ENCODE measurements around the gene NOTCH1.

The NOTCH1 gene

DNA sequence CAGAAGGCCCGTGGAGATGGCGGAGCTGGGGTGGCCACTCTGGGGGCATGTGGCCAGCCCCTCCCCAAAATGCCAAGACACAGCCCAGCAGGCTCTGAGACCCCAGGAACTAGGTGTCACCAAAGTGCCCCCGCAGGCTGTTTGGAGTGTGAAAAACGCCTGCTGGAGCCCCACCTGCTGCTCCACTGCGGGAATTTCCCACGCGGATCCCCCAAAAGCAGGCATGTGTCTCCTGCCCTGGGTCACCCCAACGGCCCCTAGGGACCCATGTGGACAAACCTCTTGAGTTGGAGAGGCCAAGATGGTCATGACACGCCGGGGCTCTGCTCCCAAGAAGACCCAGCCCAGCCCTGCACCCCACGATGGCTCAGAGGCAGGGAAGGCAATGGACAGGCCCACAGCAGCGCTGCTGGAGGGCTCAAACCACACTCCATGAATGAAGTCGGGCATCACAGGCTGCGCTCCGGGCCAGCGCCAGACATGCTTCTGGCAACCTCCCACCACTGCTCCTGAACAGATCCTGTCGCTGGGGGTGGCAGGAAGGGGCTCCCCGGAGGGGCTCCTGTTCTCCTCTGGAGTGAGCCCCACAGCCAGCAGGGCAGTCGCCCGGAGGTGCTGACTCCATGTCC is 15.3 kb downstream of the NOTCH1 start:
- DNase-seq: no peak

DNA sequence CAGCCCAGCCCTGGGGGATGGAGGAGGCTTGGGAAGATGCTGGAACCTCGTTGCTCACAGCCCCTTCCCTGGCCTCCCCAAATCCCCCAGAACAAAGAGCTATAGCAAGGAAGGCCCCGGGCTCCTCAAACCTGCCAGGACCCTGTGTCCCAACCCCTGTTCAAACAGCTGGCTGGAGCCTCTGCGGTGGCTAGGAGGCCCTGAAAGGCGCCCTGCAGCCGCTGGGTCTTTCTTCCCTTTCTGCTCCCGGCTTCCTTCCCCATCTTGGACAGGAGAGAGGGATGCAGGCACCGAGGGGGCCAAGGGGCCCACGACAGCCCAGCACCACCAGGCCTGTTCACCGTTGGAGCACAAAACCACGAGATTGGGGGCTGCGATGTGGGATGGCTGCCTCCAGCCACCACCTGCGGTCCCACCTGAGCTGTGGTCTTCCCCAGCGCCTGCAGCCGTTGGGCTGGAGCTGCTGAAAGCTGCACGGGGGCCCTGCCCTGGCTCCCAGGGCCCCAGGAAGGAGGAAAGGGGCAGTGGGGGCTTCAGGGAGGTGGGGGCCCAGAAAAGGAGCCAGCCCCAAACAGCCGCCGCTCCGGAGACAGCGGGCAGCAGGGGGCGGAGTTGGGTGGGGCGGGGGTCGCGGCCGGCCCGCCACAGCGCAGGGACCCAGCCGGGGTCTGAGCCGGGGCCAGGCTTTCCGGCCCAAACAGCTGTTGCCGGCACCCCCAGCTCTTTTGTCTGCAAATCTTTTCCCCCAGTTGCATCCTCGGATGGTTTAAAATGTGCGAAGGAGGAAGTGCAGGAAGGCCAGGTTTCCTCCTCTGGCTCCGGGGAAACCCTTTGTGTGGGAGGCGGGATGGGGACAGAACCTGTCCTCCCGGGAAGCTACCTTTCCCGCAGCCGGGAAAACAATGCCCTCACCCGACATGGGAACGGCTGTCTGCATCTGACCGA is 16.1 kb downstream of the NOTCH1 start:
- DNase-seq: no peak

DNA sequence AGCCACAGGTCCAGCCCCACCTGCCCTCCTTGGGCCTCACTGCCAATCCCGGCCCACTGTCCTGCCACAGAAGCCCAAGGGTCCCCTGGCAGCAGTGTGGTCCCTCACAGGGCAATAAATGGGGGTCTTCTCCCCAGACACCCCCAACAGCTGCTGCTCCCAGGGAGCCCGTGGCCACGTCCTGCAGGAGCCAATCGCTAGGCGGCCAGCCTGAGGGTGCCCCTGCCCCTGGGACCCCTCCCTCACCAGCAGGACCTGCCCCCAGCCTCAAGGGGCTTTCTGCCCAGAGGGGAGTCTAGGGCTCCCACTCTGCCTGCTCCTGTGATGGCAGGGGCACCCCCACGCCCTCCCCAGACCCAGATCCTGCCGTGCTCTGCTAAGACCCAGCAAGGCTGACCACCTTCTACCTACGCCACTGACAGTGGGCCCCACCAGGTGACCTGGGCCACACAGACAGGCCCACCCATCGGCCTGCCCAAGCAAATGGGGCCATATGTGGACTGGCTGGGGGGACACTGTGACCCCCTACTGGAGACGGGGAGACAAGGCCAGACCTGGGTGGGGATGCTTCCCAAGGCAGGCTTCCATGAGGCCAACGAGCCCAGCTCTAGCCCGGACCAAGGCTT is 17.0 kb downstream of the NOTCH1 start:
- no peak for DNase-seq

DNA sequence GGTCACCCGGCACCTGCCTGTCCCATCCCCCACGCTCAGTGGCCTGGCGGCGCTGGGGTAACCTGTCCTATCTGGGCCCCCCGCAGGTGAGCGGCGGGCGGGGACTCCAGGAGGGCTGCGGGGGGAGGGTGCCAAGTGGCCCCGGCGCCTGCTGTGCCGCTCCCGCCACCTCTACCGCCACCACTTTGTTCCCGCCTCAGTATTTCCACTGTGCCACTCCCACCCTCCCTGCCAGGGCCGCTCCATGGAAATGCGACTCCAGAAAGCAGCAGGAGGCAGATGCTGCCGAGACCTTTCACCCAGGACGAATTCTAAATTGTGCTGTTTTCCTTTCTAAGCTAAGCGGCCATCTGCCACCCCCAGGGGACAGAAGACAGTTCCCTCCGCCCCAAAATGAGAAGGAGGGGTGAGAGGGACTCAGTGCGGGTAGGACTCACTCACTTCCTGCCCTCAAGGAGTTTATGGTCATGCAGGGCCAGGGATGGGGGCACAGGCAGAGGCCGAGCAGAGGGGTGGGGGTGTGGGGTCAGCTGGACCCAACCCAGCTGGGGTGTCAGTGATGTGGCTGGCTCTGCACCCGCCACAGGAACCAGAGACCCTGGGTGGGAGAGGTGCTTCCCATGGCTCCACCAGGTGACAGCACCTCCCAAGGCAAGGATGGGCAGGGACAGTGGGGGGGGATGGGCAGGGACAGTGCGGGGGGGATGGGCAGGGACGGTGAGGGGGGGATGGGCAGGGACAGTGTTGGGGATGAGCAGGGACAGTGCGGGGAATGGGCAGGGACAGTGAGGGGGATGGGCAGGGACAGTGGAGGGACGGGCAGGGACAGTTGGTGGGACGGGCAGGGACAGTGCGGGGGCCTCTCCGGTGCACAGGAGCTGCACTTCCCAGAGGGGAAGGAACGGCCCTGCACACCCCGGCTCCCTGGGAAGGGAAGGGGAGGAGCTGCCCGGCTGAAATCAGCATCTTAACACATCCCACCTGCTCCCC is 17.8 kb downstream of the NOTCH1 start:
- DNase-seq: no peak

DNA sequence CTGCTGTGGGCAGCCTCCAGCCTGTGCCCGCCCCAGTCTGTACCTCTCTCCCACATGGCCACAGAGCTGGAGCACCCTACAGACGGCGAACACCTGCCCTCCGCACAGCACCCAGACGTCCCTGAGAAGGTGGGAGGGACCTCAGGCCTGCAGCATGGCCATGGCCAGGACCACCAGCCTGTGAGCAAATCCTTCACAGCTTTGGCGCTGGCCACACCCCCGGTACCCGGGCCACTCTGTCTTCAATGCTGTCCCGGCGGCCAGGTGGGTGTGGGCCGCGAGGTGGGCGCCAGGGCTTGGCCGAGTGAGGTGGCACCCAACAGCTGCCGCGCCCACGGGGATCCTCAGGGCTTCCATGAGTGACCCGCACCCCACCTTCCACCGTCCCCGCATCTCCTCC is 18.7 kb downstream of the NOTCH1 start:
- no peak for DNase-seq

DNA sequence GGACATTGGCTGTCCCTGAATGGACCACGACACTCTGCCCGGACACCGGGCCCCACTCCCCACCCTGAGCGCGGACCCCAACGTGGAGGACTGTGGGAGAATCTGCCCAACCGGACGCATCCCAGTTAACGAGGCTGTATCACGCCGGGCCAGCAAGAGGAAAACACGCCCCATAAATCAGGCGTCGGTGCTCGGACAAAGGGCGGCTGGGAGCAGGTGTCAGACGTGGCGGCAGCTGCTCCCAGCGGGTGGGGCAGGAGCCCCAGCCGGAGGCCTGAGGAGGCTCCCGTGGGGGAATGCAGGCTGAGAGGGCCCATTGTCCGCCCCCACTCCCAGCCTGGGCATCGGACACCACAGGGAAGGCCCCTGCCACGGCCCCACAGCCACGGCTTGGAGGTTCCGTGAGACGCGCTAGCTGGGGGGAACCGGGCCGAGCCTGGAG is 19.2 kb downstream of the NOTCH1 start:
- no peak for DNase-seq

DNA sequence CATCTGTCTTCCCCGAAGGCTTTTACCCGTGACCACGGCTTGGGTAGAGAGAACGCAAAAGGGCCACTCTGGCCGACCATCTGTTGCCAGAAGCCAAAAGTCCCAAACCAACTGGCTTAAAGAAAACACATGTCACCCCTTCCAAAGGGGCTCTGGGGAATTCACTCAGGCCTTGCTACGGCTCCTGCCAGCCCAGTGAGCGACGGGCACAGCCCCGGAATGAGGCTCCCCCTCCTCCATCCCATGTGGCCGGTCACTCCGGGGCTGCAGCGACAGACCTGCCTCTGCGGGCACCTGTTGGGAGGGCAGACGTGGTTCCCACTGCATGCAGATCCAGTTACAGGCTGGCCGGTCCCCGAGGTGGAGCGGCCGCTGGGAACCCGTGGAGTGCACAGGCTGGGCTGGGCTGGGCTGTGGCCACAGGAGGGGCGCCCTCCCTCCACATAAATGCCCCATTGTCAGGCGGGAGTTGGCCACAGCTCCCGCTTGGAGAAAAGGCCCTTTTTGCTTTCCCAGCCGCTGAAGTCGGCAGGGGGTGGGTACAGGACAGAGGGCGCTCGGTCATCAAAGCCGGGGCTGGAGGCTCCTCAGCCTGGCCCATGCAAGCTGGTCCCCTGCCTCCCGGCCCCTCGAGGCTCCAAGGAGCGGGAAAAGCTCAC is 19.9 kb downstream of the NOTCH1 start:
- no peak for DNase-seq

DNA sequence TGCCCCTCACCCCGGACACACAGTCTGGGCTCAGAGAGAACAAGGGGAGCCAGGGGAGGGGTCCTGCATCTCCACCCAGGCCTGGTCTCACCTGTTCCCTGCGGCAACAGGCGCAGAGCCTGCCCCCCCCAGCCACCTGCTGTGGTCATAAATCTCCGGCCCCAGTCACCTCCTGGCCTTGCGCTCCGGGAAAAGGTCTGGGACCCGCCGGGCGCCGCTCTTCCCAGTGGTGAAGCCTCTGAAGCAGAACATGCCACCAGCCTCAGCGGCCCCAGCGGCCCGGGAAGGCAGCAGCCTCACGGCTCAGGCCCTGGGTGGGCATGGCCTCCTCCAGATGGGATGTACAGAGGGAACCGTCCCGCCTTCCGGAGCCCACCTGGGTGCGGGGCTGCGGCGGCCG is 20.6 kb downstream of the NOTCH1 start:
- no peak for DNase-seq

DNA sequence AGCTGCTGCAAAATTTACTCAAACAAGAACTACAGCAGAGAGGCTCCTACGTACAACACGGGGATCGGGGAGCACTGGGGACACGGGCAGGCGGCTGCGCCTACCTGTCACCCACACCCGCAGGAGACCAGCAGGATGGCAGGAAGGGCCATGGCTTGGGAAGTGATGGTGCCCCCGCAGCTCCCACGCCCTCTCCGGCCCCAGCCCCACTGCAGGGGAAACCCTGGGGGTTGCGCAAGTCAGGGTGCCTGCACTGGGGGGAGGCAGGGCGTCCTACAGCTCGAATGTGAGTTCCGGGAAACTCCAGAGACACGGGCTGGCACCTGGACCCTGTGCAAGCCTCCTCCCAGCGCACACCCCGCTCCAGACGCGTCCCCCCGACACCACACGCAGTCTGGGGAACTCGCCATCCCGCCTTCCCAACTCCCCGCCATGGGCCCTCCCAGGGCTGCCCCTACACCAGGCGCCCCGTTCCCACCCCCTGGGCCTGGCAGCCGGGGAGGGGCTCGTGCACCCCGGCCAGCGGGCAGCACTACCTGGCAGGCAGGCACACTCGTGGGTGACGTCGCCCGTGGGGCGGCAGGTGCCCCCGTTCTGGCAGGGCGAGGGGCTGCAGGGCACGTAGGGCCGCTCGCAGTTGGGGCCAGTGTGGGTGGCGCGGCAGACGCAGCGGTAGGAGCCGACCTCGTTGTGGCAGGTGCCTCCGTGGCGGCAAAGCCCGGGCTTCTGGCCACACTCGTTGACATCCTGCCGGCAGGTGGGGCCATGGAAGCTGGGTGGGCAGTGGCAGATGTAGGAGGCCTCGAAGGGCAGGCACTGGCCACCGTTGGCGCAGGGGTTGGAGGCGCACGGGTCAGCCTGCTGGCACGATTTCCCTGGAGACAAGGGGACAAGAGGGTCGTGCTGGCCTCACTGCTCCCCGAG is 23.3 kb downstream of the NOTCH1 start:
- no peak for DNase-seq

DNA sequence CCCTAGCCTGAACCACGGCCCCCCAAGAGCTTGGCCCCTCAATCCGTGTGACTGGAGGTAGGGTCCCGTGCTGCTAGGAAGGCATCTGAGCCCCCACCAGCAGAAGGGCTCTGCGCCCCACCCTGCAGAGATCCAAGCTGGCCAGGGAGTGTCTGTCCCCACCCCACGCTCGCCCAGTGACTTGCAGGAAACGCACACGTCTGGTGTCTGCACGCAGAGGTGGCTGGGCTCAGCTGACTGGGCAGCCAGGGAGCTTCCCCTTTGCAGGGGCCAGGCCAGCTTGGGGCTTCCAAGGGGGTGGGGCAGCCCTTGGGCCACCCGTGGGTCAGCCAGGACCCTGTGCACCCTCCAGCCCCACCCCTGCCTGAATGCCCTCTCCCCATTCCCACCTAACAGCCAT is 24.3 kb downstream of the NOTCH1 start:
- DNase-seq: no peak

DNA sequence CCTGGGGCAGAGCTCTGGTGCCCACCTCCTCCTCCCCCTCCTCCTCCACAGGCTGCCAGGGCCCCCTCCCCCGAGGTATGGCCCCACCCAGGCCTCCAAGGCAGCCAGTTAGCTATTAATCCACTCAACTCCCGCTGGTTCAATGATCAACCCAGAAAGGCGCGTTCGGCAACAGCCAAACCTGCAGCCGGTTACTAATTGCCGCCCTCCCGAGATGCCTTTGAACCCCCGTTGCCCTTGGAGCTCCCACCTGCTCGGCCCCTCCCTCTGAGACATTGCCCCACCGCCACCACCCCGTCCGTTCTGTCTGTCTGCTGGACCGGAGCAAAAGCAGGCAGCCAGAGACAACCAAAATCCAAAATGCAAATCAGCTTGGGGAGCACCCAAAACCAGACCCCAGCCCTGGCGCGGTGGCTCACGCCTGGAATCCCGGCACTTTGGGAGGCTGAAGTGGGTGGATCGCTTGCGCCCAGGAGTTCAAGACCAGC is 25.8 kb downstream of the NOTCH1 start:
- DNase-seq: no peak

DNA sequence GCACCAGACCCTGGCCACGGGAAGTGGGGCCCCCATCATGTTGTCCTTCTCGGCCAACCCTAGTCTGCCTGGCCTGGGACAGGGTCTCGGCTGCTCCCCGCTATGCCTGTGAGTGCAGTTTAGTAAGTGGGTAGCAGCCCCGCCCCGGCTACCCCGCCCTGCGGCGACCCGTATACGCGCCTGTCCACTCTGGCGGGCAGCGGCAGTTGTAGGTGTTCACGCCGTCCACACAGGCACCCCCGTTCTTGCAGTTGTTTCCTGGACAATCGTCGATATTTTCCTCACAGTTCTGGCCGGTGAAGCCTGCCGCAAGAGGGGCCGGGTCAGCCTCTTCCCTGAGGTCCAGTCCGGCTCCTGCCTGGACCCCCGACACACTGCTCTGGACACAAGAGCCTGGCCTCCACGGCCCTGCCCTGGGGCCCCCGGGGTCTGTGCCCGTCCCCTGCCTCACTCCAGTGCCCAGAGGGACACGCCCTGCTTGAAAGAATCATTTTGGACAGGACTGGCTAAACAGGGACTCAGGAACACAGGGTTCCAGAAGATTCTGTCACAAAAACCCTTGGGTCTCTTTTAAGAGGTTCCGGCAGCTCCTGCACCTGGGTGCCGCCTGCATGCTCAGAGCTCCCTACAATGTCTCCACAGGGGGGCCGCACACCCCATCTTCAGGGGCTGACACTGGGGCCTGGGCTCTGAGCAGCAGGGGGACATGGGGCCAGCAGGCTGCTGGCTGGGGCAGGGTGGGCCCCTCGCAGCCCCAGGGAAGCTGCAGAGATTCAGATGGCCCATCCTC is 26.4 kb downstream of the NOTCH1 start:
- DNase-seq: no peak

DNA sequence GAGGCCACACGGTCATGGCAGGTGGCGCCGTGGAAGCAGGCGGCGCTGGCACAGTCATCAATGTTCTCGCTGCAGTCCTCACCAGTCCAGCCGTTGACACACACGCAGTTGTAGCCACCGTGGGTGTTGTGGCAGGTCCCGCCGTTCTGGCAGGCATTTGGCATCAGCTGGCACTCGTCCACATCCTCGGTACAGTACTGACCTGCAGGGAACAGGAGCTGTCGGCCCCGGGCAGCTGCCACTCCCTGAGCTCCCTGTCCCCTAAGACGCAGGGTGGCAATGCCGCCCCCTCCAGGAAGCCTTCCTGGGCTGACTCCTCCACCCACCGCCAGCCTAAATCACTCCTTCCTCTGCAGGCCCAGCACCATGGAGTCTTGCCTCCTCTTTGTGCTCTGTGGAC is 27.2 kb downstream of the NOTCH1 start:
- DNase-seq: no peak

DNA sequence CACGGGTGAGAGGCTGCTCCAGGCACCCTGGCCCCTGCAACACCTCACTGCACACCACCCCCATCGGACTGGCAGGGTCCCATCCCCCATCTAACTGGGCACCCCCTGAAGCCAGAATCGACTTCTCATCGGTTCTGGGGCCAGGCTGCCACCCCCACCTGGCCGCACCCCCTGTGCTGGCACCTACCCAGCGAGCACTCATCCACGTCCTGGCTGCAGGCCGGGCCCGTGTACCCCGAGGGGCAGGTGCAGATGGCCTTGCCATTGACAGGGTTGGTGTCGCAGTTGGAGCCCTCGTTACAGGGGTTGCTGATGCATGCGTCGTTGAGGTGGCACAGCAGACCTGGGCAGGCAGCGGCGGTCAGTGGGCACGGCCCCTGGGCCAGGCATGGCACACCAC is 27.9 kb downstream of the NOTCH1 start:
- no peak for DNase-seq

DNA sequence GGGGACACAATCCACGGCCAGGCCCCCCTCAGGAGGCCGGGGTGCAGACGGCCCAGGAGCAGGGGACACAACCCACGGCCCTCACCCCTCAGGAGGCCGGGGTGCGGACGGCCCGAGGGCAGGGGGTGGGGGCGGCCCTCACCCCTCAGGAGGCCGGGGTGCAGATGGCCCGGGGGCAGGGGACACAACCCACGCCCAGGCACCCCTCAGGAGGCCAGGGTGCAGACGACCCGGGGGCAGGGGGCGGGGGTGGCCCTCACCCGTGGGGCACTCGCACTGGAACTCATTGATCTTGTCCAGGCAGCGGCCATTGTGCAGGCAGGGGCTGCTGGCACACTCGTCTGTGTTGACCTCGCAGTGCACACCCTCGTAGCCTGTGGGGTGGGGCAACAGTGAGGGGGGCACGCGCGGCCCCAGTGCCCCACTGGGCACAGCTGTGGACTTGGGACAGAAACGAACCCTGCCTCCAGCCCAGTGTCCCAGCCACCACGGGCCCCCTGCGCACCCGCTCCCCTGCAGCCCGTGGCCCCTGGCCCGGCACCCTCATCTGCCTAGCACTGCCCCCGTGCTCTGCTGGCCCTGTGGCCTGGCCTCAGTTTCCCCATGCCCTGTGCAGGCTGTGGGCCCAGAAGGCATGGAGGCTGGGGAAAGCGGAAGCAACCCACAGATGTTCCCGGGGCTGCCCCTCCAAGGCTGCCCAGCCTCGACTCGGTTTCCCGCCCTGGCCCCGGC is 28.7 kb downstream of the NOTCH1 start:
- no peak for DNase-seq

DNA sequence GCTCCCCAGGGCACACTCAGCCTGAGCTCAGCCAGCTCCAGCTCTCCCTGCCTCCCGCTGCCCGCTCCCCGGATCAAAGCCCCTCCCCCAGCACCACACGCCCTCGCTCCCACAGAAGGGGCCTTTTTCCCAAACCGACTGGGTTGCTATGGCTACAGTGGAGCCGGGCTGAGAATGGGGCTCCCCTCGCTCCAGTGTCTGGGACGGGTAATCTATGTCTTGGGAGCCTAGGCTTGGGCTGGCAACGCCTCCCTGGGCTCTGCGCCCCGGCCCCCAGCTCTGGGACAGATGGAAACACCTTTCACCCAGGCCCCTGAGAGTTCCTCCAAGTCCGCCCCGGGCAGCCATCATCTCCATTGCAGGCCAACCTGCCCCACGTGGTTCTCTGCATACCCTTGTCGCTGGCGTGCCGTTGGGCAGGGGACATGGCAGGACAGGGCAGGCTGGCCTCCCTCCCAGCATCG is 29.6 kb downstream of the NOTCH1 start:
- DNase-seq: no peak

DNA sequence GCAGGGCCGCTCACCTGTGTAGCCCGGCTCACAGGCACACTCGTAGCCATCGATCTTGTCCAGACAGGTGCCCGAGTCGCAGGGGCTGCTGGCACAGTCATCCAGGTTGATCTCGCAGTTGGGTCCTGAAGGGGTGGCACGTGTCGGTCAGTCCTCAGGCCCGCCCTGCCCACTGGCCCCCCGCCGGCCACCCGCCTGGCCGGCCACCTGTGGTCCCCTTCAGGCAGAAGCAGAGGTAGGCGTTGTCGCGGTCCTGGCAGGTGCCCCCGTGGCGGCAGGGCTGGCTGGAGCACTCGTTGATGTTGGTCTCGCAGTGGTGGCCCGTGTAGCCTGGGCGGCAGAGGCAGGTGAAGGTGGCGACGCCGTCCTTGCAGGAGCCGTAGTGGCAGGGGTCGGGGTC is 30.6 kb downstream of the NOTCH1 start:
- no peak for DNase-seq

DNA sequence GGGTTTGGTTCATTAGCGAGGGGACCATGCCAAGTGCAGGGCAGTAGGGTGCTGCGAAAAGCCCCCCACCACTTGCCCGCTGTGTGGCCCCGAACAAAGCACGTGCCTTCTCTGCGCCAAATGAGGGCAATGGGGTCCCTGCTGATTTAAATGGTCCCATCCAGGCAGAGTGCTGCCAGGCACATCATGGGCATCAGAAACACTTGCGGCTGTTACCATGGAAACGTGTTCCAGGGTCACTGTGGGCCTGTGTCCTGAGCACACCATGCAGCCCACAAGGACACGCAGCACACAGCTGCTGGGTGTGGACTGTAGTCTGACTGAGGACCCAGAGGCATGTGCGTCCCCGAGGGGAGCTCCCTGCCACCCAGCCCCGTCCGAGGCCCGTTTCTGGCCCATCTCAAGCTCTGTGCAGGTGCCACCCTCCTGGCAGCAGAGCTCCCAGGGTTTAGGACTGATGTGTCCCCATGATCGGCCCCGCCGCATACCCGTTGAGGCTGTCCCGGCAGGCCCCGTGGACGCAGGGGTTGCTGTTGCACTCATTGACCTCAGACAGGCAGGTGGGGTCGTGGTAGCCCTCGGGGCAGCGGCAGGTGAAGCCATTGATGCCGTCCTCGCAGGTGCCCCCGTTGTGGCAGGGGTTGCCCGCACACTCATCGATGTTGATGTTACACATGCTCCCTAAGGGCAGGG is 31.7 kb downstream of the NOTCH1 start:
- DNase-seq: no peak

All from NK-92 treated with Interleukin-12 subunit alpha and Interleukin-12 subunit beta, amount 100 ng/mL, for 24 hours (cell line).